OCI-LY7 (cell line): ENCODE data around the gene IPO11. TPM values are rescaled to one million over a fixed set of nuclear protein-coding genes. Genes with fewer than 3 reads are reported as not detected.

ENCODE experiments used
- BruUV-seq: library from RNA; stranded (reverse); fragments of 400-500 nt; replicated peaks from 2 replicates; lab custom pipeline; 2021; lab: Mats Ljungman, UMichigan
- CTCF ChIA-PET: fragments of 300-600 bp; sonication (Branson Sonifier 250); formaldehyde crosslinking; loops from one replicate; lab custom pipeline; 2022; ENCODE audit warnings: antibody characterized with exemption; ENCODE audit not compliant: unreplicated experiment; lab: Charles Lee
- POLR2A ChIA-PET: fragments of 300-600 bp; sonication (Branson Sonifier 250); formaldehyde crosslinking; loops from one replicate; lab custom pipeline; 2022; ENCODE audit warnings: antibody characterized with exemption; lab: Charles Lee
- DNase-seq: peaks from one replicate; pipeline ENCODE4 v3.0.0-alpha.2; 2015; ENCODE audit warnings: low spot score
- H2AFZ ChIP-seq: fragments of 200-600 bp; sonication (generic), shearing (Covaris generic); 2 replicates; pipeline ENCODE4 v1.6.1; 2014; ENCODE audit warnings: mild to moderate bottlenecking, antibody characterized with exemption, low read length, moderate library complexity
- H3K27ac ChIP-seq: fragments of 200-600 bp; sonication (generic); 2 replicates; pipeline ENCODE4 v1.5.1; 2014; ENCODE audit warnings: mixed run types, low read depth, mild to moderate bottlenecking, moderate library complexity, low read length, inconsistent platforms; ENCODE audit not compliant: poor library complexity, severe bottlenecking
- H3K36me3 ChIP-seq: fragments of 200-600 bp; sonication (generic); 2 replicates; pipeline ENCODE4 v1.6.1; 2014; ENCODE audit warnings: mild to moderate bottlenecking, antibody characterized with exemption, low read length, moderate library complexity, mixed read lengths; ENCODE audit not compliant: insufficient read depth
- H3K4me1 ChIP-seq: fragments of 200-600 bp; sonication (generic); 2 replicates; pipeline ENCODE4 v1.5.1; 2014; ENCODE audit warnings: mild to moderate bottlenecking, low read length; ENCODE audit not compliant: insufficient read depth, poor library complexity, severe bottlenecking
- H3K4me2 ChIP-seq: fragments of 200-600 bp; sonication (generic); 2 replicates; pipeline ENCODE4 v1.6.1; 2014; ENCODE audit warnings: mild to moderate bottlenecking, low read length
- H3K4me3 ChIP-seq: fragments of 200-600 bp; sonication (generic); 2 replicates; pipeline ENCODE4 v1.5.1; 2014; ENCODE audit warnings: mild to moderate bottlenecking, low read depth, low read length; ENCODE audit not compliant: poor library complexity, severe bottlenecking
- H3K79me2 ChIP-seq: fragments of 200-600 bp; sonication (generic); 2 replicates; pipeline ENCODE4 v1.6.1; 2016; ENCODE audit warnings: low read depth, mild to moderate bottlenecking, low read length, moderate library complexity, mixed read lengths; ENCODE audit not compliant: insufficient read depth
- H3K9me2 ChIP-seq: fragments of 200-600 bp; sonication (generic); 2 replicates; pipeline ENCODE4 v1.6.1; 2016; ENCODE audit warnings: mild to moderate bottlenecking, low read length, mixed read lengths; ENCODE audit not compliant: insufficient read depth
- H3K9me3 ChIP-seq: fragments of 200-600 bp; sonication (generic); 2 replicates; pipeline ENCODE4 v1.6.1; 2014; ENCODE audit warnings: mild to moderate bottlenecking, mixed run types, low read length, mixed read lengths
- H4K20me1 ChIP-seq: fragments of 200-600 bp; sonication (generic); 2 replicates; pipeline ENCODE4 v1.6.1; 2014; ENCODE audit warnings: mild to moderate bottlenecking, antibody characterized with exemption, low read length, moderate library complexity, mixed read lengths; ENCODE audit not compliant: insufficient read depth
- CTCF ChIP-seq: fragments of 200-600 bp; sonication (generic); conservative IDR thresholded peaks from 2 replicates; pipeline ENCODE4 v1.5.1; 2014; ENCODE audit warnings: mild to moderate bottlenecking, antibody characterized with exemption, low read length, moderate library complexity, mixed read lengths
- EZH2phosphoT487 ChIP-seq: fragments of 200-600 bp; sonication (generic); IDR thresholded peaks from 2 replicates; pipeline ENCODE4 v1.6.1; 2018; ENCODE audit warnings: low read depth, borderline replicate concordance, mild to moderate bottlenecking, mixed run types, antibody characterized with exemption, low read length, moderate library complexity, mixed read lengths
- intact Hi-C: fragments of 100-400 bp; cut with micrococcal nuclease; formaldehyde crosslinking; loops from one replicate; pipeline ENCODE4 v1.10.0; 2022; ENCODE audit not compliant: unreplicated experiment
- total RNA-seq, 2 experiments: library from RNA; depleted of rRNA in 1 of 2; stranded (reverse); fragments of >200 nt in 1 of 2; shearing (Covaris generic) in 1 of 2; gene quantifications; 2 replicates each; pipeline ENCODE4 v1.2.3, GENCODE V29; 2014 to 2022

IPO11 gene
- total RNA-seq, 2 experiments from 2014 or later, result 26.1 to 59.9 TPM

- BruUV-seq, result no TSS peak
- H3K27ac ChIP-seq, result no peak overlapping the region
- no peaks in the 10 kb centered on the region for H3K9me3 ChIP-seq
- ChIA-PET CTCF (no interaction called here), POLR2A (interaction anchor here (0.6 to 1.7 kb wide), 4 partner anchors 9 to 308 kb away, joined by 3 to 9 read pairs (median 4); no protein-coding TSS in a partner anchor)
- H4K20me1 ChIP-seq, result peaks cover 5% of the 10 kb centered on the region; the same call in 1 of the 2 replicates
- H3K9me2 ChIP-seq, result no peaks in the 10 kb centered on the region
- intact Hi-C loops, result no loop called here
- H3K4me3 ChIP-seq, result no peak overlapping the region
- no peak for DNase-seq
- TF ChIP-seq EZH2phosphoT487, result no peak
- no peak for TF ChIP-seq CTCF
- H3K4me1 ChIP-seq, result peaks cover 10% of the 10 kb centered on the region
- no peak overlapping the region for H3K4me2 ChIP-seq
- peaks cover 16% of the 10 kb centered on the region for H3K36me3 ChIP-seq
- H2AFZ ChIP-seq, result no peak overlapping the region
- H3K79me2 ChIP-seq, result no peaks in the 10 kb centered on the region
Observed at GRCh38 chr5:62577488-62577887, 164.9 kb downstream of the IPO11 start.

GRCh38 chr5:62578540-62578939 is 166.0 kb downstream of the IPO11 start, which contains the start of gene LRRC70:
Gene LRRC70, plus strand, starts transcription at chr5:62578819. Its CDS starts 620 bp downstream, at chr5:62579439.
- peaks cover 5% of the 10 kb centered on the region; the same call in 1 of the 2 replicates for H4K20me1 ChIP-seq

More at GRCh38 chr5:62578540-62578939, 166.0 kb downstream of the IPO11 start, which contains the start of gene LRRC70:
- no peaks in the 10 kb centered on the region for H3K79me2 ChIP-seq
- H3K9me3 ChIP-seq, result no peaks in the 10 kb centered on the region
- no peak within 1 kb of the TSS; the same call in 1 of the 2 replicates for H3K4me2 ChIP-seq
- H3K9me2 ChIP-seq, result no peaks in the 10 kb centered on the region
- intact Hi-C loops, result no loop called here
- no TSS peak for BruUV-seq
- TF ChIP-seq EZH2phosphoT487 (no peak), CTCF (no peak)
- H3K4me1 ChIP-seq, result peaks cover 10% of the 10 kb centered on the region
- ChIA-PET CTCF (no interaction called here), POLR2A (interaction anchor here (0.6 to 1.7 kb wide), 7 partner anchors 8 to 982 kb away, joined by 3 to 9 read pairs (median 4); no protein-coding TSS in a partner anchor)
- H3K27ac ChIP-seq, result no peak within 1 kb of the TSS
- peaks cover 16% of the 10 kb centered on the region for H3K36me3 ChIP-seq
- DNase-seq, result peak; percentile 82
- no peak within 1 kb of the TSS for H3K4me3 ChIP-seq
- no peak within 1 kb of the TSS for H2AFZ ChIP-seq
